Tibial artery (tissue), 4 donors: ENCODE data around the gene CEACAM21.

Source experiments
- DNase-seq, 2 donors: peaks; one replicate each; pipeline ENCODE4 v3.0.0-alpha.2; 2019
- H3K27ac ChIP-seq, 2 donors: fragments of 200-600 bp; sonication (generic) in 1 of 2; 1 replicate in 1 of 2; 2 replicates in 1 of 2; pipeline ENCODE4 v1.5.1; 2018 to 2019; ENCODE audit warnings: mild to moderate bottlenecking in 1 of 2
- H3K27me3 ChIP-seq, 2 donors: fragments of 200-600 bp; sonication (generic) in 1 of 2; one replicate each; pipeline versions ENCODE4 v1.5.1 to v1.6.0; 2016 to 2019
- H3K36me3 ChIP-seq, 3 donors: fragments of 200-600 bp; sonication (generic) in 2 of 3; one replicate each; pipeline ENCODE4 v1.5.1; 2016 to 2019; ENCODE audit warnings: mild to moderate bottlenecking in 2 of 3
- H3K4me1 ChIP-seq, 4 donors: fragments of 200-600 bp; sonication (generic) in 2 of 4; 1 replicate in 3 of 4; 2 replicates in 1 of 4; pipeline ENCODE4 v1.5.1; 2016 to 2019
- H3K4me3 ChIP-seq, 2 donors: fragments of 200-600 bp; sonication (generic) in 1 of 2; 1 replicate in 1 of 2; 2 replicates in 1 of 2; pipeline ENCODE4 v1.5.1; 2018 to 2019; ENCODE audit warnings: mild to moderate bottlenecking in 2 of 2
- H3K9me3 ChIP-seq, 3 donors: fragments of 200-600 bp; sonication (generic) in 1 of 3; one replicate each; pipeline ENCODE4 v1.5.1; 2016 to 2019
- CTCF ChIP-seq, 2 experiments: fragments of 200-600 bp in 1 of 2; fragments of 450-650 bp in 1 of 2; IDR thresholded peaks; one replicate each; pipeline ENCODE4 v1.5.1; 2017 to 2019; ENCODE audit warnings: antibody characterized with exemption in 2 of 2, mild to moderate bottlenecking in 1 of 2, moderate library complexity in 1 of 2
- intact Hi-C: fragments of 100-400 bp; cut with DNase I; formaldehyde crosslinking; loops from one replicate; pipeline ENCODE4 v1.15.0; 2023; ENCODE audit warnings: low total_unique reads

Gene CEACAM21

GRCh38 chr19:41537789-41538188, 38.2 kb upstream of the CEACAM21 start:
- no peak for DNase-seq
- H3K4me1 ChIP-seq, result no peaks in the 10 kb centered on the region
- no peak overlapping the region for H3K4me3 ChIP-seq
- intact Hi-C loops, result no loop called here
- TF ChIP-seq CTCF (IDR thresholded peaks at IDR 0.05), result no peak
- no peaks in the 10 kb centered on the region for H3K9me3 ChIP-seq
- H3K36me3 ChIP-seq, result no peaks in the 10 kb centered on the region
- no peak overlapping the region for H3K27ac ChIP-seq
- peaks cover 0 to 4% of the 10 kb centered on the region in 2 donors for H3K27me3 ChIP-seq

GRCh38 chr19:41540041-41540695, 35.8 kb upstream of the CEACAM21 start:
- H3K27me3 ChIP-seq, result peaks cover 0 to 4% of the 10 kb centered on the region in 2 donors
- no peak overlapping the region for H3K27ac ChIP-seq
- intact Hi-C loops, result no loop called here
- DNase-seq, result no peak
- no peaks in the 10 kb centered on the region for H3K9me3 ChIP-seq
- H3K4me1 ChIP-seq, result no peaks in the 10 kb centered on the region
- no peak for TF ChIP-seq CTCF (IDR thresholded peaks at IDR 0.05)
- H3K4me3 ChIP-seq, result no peak overlapping the region
- H3K36me3 ChIP-seq, result no peaks in the 10 kb centered on the region

- Histone ChIP-seq H3K4me1 (no peaks in the 10 kb centered on the region), H3K27ac (no peak overlapping the region)
Measured at GRCh38 chr19:41541990-41542584, 33.9 kb upstream of the CEACAM21 start.

GRCh38 chr19:41542622-41543021, 33.3 kb upstream of the CEACAM21 start:
- Histone ChIP-seq H3K27ac (no peak overlapping the region), H3K27me3 (peaks cover 0 to 4% of the 10 kb centered on the region in 2 donors), H3K4me3 (no peak overlapping the region), H3K9me3 (no peaks in the 10 kb centered on the region), H3K4me1 (no peaks in the 10 kb centered on the region), H3K36me3 (no peaks in the 10 kb centered on the region)
- DNase-seq, result no peak
- intact Hi-C loops, result no loop called here
- no peak for TF ChIP-seq CTCF (IDR thresholded peaks at IDR 0.05)

More at GRCh38 chr19:41541990-41542584, 33.9 kb upstream of the CEACAM21 start:
- Histone ChIP-seq H3K36me3 (no peaks in the 10 kb centered on the region), H3K9me3 (no peaks in the 10 kb centered on the region), H3K27me3 (peaks cover 0 to 4% of the 10 kb centered on the region in 2 donors), H3K4me3 (no peak overlapping the region)
- peak in 1 of 2 experiments; percentile 15 for TF ChIP-seq CTCF (IDR thresholded peaks at IDR 0.05)
- peak in 1 of 2 donors; percentile 51 for DNase-seq
- intact Hi-C loops, result no loop called here

- intact Hi-C loops, result no loop called here
- no peak for TF ChIP-seq CTCF (IDR thresholded peaks at IDR 0.05)
Measured at GRCh38 chr19:41543582-41543981, 32.4 kb upstream of the CEACAM21 start.

More at GRCh38 chr19:41543582-41543981, 32.4 kb upstream of the CEACAM21 start:
- Histone ChIP-seq H3K27me3 (peaks cover 0 to 2% of the 10 kb centered on the region in 2 donors), H3K4me1 (no peaks in the 10 kb centered on the region), H3K4me3 (no peak overlapping the region), H3K27ac (no peak overlapping the region), H3K36me3 (no peaks in the 10 kb centered on the region), H3K9me3 (no peaks in the 10 kb centered on the region)
- no peak for DNase-seq
